ENCODE data around the gene PTPRM. TPM values are rescaled to one million over a fixed set of nuclear protein-coding genes. Genes with fewer than 3 reads are reported as not detected.

The PTPRM gene
- total and polyA plus RNA-seq, 2 donors (not counting 3 experiments of a cell fraction or from before 2014, with no cell fraction given), result 37.4 to 43.7 TPM

DNA sequence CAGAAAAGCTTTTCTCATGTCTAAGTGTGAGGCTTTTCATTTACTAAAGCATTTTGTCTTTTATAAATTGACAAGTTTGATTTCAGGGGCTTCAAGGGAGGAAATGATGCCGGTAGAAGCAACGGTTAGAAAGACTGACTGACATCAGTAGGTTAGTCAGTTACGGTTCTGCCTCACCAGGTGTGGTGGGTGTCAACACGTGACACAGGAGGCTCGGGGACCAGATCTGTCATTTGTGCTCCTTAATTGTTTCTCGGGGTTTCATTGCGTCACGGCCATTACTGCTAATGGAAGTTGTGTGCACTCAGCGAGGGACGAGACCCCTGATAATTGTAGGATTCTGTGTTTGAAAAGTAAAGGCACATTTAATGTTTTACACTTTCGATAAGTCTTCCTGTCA, 18.9 kb upstream of the PTPRM start:
- Histone ChIP-seq H3K9me3 (replicated peaks; ENCODE audit: control insufficient read depth, insufficient read depth, low read length) (no peaks in the 10 kb centered on the region), H3K9me1 (replicated peaks; ENCODE audit: control insufficient read depth, extremely low read depth, insufficient read depth, low read length) (no peaks in the 10 kb centered on the region), H3K4me3 (replicated peaks in 1 of 3; ENCODE audit: insufficient read depth in 1 of 3, low read depth in 1 of 3, low read length in 3 of 3) (no peak overlapping the region), H3K4me1 (ENCODE audit: control insufficient read depth, extremely low read depth, insufficient read depth, low read length) (no peaks in the 10 kb centered on the region), H3K9ac (replicated peaks; ENCODE audit: extremely low read depth, insufficient read depth, low read length) (no peak overlapping the region), H3K27me3 (ENCODE audit: control insufficient read depth in 2 of 2, insufficient read depth in 2 of 2, low read length in 2 of 2) (no peaks in the 10 kb centered on the region), H3K4me2 (ENCODE audit: insufficient read depth, low read length) (no peak overlapping the region), H2AFZ (ENCODE audit: low read depth, low read length) (no peak overlapping the region), H4K20me1 (replicated peaks; ENCODE audit: control insufficient read depth, extremely low read depth, insufficient read depth, low read length) (no peaks in the 10 kb centered on the region), H3K27ac (ENCODE audit: insufficient read depth, low read depth, low read length) (no peak overlapping the region), H3K36me3 (ENCODE audit: control insufficient read depth in 2 of 2, extremely low read depth in 1 of 2, insufficient read depth in 2 of 2, low read length in 2 of 2) (no peaks in the 10 kb centered on the region), H3K79me2 (ENCODE audit: control insufficient read depth, insufficient read depth, low read length) (no peaks in the 10 kb centered on the region)
- FAIRE-seq (no peak), DNase-seq (ENCODE audit: low read depth, low spot score) (no peak)
- dilution Hi-C loops (cut with MboI; ENCODE audit: extremely low pct_ligation_motif_present, low sequenced_read_pairs), result no loop called here
- BruUV-seq (replicated peaks), result no TSS peak
- ChIA-PET POLR2A (no interaction called here), CTCF (no interaction called here)
- TF ChIP-seq POLR2A (IDR thresholded peaks at IDR 0.05; ENCODE audit: low read depth, low read length), result no peak
- TF ChIP-seq POLR2AphosphoS5 (IDR thresholded peaks at IDR 0.05; ENCODE audit: insufficient read depth, low read depth, low read length), result no peak
- TF ChIP-seq MYC (IDR thresholded peaks at IDR 0.05; ENCODE audit: low read depth, low read length), result no peak
- TF ChIP-seq FOS (IDR thresholded peaks at IDR 0.05; ENCODE audit: borderline replicate concordance, insufficient read depth, low read length), result no peak
- no peak for TF ChIP-seq GATA2 (IDR thresholded peaks at IDR 0.05; ENCODE audit: insufficient read depth, insufficient read length, low read depth, low read length)
- no peak for TF ChIP-seq JUN (IDR thresholded peaks at IDR 0.05; ENCODE audit: borderline replicate concordance, insufficient read depth, insufficient read length, low read depth)
- TF ChIP-seq, protein P1, sequence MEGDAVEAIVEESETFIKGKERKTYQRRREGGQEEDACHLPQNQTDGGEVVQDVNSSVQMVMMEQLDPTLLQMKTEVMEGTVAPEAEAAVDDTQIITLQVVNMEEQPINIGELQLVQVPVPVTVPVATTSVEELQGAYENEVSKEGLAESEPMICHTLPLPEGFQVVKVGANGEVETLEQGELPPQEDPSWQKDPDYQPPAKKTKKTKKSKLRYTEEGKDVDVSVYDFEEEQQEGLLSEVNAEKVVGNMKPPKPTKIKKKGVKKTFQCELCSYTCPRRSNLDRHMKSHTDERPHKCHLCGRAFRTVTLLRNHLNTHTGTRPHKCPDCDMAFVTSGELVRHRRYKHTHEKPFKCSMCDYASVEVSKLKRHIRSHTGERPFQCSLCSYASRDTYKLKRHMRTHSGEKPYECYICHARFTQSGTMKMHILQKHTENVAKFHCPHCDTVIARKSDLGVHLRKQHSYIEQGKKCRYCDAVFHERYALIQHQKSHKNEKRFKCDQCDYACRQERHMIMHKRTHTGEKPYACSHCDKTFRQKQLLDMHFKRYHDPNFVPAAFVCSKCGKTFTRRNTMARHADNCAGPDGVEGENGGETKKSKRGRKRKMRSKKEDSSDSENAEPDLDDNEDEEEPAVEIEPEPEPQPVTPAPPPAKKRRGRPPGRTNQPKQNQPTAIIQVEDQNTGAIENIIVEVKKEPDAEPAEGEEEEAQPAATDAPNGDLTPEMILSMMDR (IDR thresholded peaks at IDR 0.05; ENCODE audit: extremely low read depth in 1 of 2, insufficient read depth in 1 of 2, low read depth in 1 of 2, low read length in 2 of 2), result no peak
- TF ChIP-seq MAX (IDR thresholded peaks at IDR 0.05; ENCODE audit: insufficient read depth, insufficient read length), result no peak
- TF ChIP-seq EZH2 (IDR thresholded peaks at IDR 0.05; ENCODE audit: borderline replicate concordance, low read depth, low read length, severe bottlenecking), result no peak
- intact Hi-C loops (cut with micrococcal nuclease), result no loop called here

All from endothelial cell of umbilical vein (primary cell).